ENCODE data around the gene TALDO1. TPM values are rescaled to one million over a fixed set of nuclear protein-coding genes. Genes with fewer than 3 reads are reported as not detected.

TALDO1 gene
- total RNA-seq, 2 donors from 2014 or later, result 159 to 186 TPM

DNA sequence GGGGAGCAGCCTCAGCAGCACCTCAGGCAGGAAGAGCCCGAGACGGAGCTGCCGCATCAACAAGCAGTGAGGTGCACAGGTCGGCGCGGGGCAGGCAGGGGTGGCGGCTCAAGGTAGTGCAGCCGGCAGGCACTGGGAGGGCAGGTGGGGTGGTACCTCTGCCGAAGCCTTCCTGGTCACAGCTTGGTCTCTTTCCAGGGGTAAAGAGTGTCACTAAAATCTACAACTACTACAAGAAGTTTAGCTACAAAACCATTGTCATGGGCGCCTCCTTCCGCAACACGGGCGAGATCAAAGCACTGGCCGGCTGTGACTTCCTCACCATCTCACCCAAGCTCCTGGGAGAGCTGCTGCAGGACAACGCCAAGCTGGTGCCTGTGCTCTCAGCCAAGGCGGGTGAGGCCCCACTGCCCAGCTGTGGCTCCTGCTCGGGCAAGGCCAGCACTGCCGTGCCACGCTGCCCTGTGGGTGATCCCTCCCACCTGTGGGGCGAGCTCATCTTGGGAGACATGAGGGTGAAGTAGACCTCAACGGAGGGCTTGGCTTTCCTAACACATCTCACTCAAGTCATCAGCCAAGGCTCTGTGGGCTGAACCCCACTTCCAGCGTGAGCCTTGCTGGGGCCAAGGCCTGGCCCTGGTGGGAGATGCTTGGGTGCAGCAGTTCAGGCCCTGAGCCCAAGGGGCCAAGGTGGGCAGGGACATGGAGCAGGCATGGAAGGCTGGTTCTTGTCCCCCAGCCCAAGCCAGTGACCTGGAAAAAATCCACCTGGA lies 16.5 kb downstream of the TALDO1 start:
- intact Hi-C loops (cut with DNase I, micrococcal nuclease), result no loop called here
- DNase-seq, result no peak
- ATAC-seq, result peak; percentile 5

DNA sequence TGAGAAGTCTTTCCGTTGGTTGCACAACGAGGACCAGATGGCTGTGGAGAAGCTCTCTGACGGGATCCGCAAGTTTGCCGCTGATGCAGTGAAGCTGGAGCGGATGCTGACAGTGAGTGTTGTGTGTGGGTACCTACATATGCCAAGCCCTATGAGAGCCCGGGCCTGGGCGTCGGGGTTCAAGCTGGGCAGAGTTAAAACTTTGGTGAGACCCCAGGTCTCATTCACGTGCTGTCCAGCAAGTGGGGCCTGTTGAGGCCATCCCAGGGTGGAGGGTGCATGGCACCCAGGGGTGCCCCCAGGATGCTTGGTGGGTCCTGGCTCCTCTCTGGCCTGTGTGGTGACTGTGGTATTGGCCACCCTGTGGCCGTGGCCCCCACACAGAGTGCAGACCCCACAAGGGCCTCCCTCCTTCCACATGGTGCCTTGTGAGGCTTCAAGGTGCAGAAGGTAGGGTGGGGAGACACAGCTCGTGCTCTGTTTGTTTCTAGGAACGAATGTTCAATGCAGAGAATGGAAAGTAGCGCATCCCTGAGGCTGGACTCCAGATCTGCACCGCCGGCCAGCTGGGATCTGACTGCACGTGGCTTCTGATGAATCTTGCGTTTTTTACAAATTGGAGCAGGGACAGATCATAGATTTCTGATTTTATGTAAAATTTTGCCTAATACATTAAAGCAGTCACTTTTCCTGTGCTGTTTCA lies 17.2 kb downstream of the TALDO1 start:
- intact Hi-C loops (cut with DNase I, micrococcal nuclease), result no loop called here
- DNase-seq (no peak), ATAC-seq (no peak)

DNA sequence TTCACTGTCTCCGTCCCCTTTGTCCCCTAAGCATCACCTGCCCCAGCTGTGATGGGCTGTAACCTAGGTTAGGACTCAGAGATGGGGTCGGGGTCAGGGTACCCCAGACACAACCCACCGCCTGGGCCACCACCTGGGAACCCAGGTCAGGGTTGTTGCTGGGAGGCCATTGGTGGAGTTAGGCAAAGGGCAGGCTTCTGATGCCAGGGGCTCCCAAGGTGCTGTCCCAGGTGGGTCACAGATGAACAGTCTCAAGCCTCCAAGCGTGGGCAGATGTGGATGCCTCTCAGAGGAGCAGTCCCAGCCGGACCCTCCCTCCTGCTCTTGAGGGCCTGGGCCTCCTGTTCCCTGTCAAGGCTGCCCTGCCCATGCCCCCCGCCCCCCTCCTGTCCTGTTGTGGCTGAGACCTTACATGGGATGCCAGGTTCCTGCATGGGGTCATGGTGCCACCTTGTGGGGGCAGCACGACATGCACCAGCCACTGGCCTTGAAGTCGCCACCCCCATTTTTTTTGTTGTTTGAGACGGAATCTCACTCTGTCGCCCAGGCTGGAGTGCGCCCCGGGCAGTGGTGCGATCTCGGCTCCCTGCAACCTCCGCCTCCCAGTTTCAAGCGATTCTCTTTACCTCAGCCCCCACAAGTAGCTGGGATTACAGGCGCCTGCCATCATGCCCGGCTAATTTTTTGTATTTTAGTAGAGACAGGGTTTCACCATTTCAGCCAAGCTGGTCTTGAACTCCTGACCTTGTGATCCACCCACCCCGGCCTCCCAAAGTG lies 17.9 kb downstream of the TALDO1 start:
- peak; percentile 30 for ATAC-seq
- peak; percentile 52 to 67 for DNase-seq
- intact Hi-C loops (cut with DNase I, micrococcal nuclease), result no loop called here

DNA sequence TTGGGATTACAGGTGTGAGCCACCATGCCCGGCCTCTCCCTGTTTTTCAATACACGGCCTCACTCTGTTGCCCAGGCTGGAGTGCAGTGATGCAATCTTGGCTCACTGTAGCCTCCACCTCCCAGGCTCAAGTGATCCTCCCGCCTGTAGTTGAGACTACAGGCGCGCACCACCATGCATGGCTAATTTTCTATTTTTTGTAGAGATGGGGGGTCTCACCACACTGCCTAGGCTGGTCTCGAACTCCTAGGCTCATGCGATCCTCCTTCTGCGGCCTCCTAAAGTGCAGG lies 18.5 kb downstream of the TALDO1 start:
- DNase-seq, result no peak
- ATAC-seq, result no peak
- intact Hi-C loops (cut with DNase I, micrococcal nuclease), result no loop called here

DNA sequence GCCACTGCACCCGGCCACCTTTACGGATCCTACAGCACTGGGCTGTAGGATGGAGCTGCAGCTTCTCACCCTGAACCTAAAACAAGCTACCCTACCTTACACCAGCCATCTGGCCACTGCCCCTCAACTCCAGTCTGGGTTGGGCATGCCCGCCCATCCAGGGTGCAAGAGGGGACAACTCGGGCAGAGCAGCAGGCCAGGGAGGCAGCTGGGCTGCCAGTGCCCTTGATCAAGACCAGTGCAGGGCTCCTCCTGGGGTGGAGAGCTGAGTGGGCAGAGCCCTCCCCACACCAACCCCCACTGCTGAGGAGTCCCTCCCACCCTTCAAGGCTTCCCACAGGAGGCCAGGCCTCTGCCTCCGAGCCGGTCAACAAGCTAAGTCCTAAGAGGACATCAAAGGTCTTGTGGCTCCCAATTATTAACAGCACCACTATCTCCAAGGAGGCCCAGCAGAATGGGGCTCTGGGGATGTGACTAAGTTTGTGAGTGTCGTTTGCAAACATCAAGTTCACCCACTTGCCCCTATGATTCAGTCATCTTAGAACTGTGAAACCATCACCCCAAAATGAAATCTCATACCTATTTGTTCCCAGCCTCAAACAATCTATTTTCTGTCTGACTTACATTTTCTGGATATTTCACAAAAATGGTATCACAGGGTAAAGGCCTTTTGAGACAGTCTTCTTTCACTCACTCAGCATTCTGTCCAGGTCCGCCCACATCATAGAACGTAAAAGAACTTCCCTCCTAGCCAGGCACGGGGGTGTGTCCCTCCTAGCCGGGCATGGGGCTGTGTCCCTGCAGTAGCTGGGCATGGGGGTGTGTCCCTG lies 19.1 kb downstream of the TALDO1 start:
- ATAC-seq (peak; percentile 14), DNase-seq (no peak)
- intact Hi-C loops (cut with DNase I, micrococcal nuclease), result no loop called here

DNA sequence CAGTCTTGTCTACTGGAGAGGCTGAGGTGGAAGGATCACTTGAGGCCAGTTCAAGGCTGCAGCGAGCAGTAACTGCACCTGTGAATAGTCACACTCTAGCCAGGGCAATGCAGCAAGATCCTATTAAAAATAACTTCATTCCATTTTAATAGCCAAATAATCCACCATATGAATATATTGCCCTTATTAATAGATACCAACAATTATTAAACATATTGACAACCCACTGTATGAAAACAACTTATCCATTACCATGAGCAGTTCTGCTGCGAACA lies 19.6 kb downstream of the TALDO1 start:
- intact Hi-C loops (cut with DNase I, micrococcal nuclease), result no loop called here
- DNase-seq (no peak), ATAC-seq (no peak)

DNA sequence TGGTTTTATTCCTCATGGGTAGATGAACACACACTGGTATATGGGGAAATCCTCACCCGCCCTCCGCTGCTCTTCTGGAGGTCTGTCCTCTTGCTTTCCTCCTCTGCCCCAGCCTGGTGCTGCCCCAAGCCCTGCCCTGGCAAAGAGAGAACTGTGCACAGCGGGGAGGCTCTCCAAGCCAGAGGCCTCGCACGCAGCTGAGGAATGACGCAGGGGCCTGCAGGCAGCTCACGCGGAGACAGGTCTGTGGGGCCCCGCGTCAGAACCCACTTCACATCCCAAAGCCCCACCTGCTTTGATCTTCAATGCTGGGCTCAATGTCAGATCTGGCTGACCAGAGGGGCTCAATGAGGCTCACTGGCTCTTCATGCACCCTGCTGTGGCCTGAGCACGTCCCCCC lies 20.0 kb downstream of the TALDO1 start:
- intact Hi-C loops (cut with DNase I, micrococcal nuclease), result no loop called here
- ATAC-seq (no peak), DNase-seq (no peak)

DNA sequence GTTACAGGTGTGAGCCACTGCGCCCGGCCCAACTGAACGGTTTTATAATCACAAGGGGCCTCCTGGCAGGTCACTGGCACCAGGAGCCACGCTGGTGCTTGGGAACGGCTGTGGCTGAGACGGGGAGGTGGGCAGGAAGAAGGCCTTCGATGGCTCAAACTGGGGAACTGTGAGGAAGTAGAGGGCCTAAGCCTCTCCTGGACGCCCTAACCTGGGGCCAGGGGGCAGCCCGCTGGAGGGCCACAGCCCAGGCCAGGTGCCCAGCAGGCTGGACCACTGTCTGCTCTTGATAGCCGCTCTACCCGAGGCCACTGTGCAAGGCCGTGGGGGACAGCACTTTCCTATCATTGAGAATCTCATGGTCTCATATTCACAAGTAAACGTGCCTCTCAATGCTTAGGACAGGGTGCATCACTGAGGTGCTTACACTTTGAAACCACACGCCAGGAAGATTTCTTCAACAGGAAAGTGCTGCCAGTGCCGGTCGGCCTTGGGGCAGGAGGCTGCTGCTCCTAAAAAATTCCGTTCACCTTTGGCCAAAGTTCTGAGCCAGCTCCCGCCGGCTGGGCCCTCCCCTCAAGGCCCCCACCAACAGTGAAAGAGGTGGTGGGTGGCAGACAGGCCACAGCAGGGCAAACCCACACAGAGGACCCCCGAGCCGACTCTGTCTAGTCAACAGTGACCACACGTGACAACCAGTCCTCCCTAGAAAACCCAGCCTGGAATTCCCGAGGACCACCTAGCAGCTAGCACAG lies 22.8 kb downstream of the TALDO1 start:
- intact Hi-C loops (cut with DNase I, micrococcal nuclease), result no loop called here
- DNase-seq (no peak), ATAC-seq (no peak)

DNA sequence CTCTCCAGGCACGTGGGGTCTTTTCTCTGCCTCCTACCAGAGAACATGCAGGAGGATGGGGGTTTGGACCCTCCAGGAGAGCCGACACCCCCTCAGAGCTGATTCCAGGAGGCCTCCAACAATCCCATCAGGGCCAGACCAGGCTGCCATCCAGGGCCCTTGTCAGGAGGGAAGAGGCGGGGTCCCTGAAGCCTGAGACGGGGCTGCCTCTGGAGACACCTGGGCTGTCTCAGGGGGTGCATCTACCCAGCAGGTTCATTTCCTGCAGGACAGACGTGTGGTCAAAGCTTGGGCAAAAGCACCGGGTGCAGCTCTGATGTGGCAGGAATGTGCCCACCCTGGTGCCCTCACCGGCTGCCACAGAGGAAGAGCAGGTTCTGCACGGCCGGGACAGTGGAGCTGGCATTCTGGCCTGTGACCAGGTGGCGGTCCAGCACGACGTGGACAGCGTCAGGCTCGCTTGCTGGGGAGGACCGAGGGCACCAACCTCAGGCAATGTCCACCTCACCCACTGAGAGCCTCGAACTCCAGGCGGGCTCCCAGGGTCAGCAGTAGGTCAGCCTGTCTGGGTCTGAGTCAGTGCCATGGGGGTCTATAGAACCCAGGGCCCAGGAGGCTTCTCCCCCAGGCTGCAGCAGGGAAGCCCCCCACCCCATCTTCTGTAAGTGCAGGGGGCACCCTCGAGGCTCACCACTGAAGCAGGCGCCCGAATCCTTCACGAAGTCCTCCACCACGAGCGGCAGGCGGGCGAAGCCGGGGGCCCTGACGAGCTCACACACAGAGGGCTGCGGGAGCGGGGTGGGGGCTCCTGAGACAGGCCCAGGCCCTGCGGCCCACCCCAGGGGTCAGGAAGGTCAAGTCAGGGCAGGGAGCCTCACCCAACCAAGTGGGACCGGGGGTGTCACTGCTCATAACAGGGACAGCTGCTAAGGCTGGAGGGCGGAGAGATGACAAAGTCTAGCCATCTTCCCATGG lies 23.7 kb downstream of the TALDO1 start:
- intact Hi-C loops (cut with DNase I, micrococcal nuclease), result no loop called here
- DNase-seq, result no peak
- ATAC-seq, result no peak

DNA sequence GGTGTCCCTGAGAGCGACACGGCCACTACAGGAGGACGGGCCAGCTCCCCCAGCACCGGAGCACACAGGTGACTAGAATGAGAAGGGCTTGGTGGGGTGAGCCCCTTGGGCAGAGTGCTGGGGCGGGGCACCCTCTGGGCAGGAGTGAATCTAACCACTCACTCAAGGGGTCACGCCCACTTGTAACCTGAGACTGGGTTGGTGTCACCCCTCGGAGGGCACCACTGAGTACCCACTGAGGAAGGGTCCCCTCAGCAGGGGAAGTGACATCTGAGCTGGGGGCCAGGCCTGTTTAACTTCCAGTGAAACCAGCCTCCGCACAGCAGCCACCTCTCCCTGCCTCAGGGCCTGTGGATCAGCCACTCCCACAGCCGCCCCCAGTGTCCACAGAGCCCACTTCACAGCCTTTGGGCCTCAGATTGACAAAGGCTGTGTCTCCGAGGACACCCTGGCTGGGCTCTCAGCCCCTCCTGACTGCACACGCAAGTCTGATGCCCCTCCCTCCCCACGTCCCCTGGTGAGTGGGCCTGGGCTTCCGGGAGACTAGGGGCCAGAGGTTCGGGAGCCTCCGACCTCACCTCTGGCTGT lies 24.4 kb downstream of the TALDO1 start:
- intact Hi-C loops (cut with DNase I, micrococcal nuclease), result no loop called here
- DNase-seq (no peak), ATAC-seq (no peak)

DNA sequence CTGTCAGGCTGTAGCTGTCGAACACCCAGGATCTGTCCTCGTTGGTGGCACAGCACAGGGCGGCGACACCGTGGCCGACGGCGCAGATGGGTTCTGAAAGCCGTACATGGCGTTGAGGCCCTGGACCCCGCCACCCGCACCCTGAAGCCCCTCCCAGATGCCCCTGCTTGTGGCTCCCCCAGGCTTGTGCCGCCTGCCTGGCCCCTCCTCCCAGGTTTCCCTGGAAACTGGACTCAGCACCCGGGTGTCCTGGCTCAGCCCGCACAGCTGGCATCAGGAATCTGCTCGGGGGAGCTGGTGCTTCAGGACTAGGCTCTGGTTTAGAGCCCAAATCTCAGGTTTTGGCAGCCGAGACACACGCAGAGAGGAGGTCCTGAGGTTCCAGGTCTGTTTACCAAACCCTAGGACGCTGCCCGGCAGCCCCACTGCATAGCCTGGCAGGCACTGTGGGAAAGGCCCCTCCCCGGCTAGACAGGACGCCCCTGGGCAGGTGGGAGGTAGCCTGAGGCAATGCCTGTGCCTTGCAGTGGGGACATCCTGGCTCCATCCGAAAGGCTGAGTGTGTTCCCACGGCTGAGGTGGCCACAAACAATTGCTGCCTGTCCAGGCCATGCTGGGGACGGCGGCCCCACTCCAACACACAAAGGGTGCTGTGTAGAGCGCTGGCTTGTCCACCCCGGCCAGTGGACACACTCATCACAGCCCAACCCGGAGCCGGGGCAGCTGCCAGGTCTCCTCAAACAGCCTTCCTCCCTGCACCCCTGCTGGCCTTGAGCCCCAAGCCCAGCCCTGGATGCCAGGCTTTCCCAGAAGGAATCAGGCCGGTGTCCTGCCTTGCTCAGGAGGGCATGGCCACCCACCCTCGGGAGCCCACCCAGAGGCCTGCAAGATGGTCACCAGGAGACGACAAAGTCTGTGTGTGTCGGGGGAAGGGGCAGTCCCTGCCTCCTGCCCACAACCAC lies 25.4 kb downstream of the TALDO1 start:
- intact Hi-C loops (cut with DNase I, micrococcal nuclease), result no loop called here
- DNase-seq, result no peak
- no peak for ATAC-seq

DNA sequence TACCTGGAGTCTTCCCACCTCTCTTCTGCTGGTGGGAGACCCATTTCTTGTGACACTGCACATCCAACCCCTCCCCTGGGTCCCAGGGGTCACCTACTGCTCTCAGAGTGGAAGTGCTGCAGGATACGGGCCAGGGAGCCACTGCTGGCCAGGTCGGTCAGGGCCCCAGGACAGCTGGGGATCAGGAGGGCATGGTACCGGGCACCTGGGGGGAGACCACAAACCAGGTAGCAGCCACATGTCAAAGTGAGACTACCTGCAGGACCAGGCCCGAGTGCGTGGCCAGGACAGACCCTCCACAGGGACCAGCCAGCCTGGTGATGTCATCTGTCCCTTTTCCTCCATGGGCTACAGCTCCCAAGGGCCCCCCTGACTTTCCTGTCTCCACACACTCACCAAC lies 26.2 kb downstream of the TALDO1 start:
- DNase-seq (no peak), ATAC-seq (no peak)
- intact Hi-C loops (cut with DNase I, micrococcal nuclease), result no loop called here

DNA sequence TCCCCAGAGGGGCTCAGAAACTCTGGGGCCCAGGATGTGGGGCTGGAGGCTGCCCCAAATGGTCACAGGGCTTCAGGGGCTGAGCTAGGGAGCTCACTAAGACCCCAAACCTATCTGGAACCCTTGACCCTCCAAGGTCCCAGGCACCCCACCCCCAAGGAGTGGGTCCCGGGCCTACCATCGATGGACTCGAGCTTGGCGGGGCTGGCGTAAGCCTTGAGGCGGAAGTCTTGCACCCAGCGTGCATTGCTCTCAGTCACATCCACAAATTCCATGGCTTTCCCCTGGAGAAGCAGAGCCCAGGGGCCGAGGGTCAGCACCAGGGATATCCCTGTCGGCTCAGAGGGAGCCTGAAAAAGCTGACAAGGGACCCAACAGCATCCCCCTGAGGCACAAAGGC lies 26.6 kb downstream of the TALDO1 start:
- DNase-seq, result no peak
- ATAC-seq, result no peak
- intact Hi-C loops (cut with DNase I, micrococcal nuclease), result no loop called here

DNA sequence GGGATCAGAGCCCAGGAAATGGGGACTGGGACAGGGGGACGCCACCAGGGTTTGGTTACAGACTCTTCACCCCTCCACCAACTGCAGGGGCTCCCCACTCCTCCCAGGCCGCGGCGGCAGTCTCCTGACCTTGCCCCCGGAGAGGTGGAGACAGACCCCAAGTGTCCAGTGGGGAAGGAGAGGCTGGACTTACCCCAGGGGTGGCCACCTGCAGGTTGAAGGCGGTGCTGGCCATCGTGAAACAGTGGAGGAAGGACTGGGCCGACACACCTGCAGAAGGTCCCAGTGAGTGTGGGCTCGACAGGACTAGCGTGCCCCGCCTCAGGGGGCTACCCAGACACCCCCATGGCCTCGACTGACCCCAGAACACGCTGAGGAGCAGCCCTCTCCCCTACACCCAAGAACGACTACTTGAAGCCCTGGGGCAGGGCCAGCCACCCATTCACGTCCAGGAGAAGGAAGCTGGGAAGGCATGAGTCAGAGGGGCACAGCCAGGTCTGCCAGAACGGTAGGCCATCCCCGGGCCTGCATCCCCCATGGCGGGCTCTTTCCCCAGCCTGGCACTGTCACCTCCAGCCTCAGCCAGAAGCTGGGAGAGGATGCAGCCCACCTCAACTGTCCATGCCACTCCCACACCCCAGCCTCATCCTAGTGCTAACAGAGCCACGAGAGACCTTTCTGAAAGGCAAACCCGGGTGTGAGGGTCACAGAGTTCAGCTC lies 27.8 kb downstream of the TALDO1 start:
- no peak for DNase-seq

DNA sequence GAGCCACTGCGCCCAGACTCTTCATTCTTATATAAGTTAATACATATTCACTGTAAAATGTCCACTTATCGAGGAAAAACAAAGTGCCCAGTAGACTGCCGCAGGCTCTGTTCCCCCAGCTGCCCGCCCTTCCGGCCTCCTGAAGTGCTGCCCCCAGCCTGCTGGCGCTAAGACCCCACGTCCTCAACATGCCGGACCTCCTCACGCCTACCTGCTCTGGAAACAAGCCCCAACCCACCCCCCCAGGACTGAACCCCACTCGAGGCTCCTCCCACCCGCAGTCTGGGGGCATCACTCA lies 28.9 kb downstream of the TALDO1 start:
- ATAC-seq (no peak), DNase-seq (no peak)
- intact Hi-C loops (cut with DNase I, micrococcal nuclease), result no loop called here

More for the DNA sequence above, 27.8 kb downstream of the TALDO1 start:
- no peak for ATAC-seq
- intact Hi-C loops (cut with DNase I, micrococcal nuclease), result no loop called here

Data from left colon (tissue), 2 donors.